ENCODE measurements around the gene TOR3A.

Gene TOR3A

DNA sequence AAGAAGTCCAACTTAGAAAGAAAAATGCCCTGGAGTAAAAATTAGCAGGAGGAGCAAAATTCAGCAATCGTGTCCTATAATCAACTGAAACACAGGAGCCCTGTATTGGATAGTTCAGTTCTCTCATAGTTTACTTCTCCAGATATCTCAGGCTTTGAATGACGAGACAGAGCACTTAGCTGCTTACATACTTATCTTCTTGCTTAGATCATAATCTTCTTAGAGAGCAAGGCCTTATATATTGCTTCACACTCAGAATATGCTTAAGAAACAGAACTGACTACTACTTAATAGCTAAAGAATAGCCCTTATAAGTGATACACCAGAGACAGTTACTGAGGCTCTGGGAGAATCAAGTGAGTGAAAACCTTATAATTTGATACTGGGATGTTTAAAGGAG is 38.9 kb downstream of the TOR3A start:
- TF ChIP-seq CTCF (IDR thresholded peaks at IDR 0.05; ENCODE audit: control insufficient read depth, insufficient read depth, low read depth, low read length, missing control alignments): no peak
- no peak overlapping the region for H3K4me3 ChIP-seq (ENCODE audit: control insufficient read depth, low read depth, low read length)
- no peak for DNase-seq (ENCODE audit: low read depth)

GRCh38 chr1:179121159-179121938 is 39.5 kb downstream of the TOR3A start:
- TF ChIP-seq CTCF (IDR thresholded peaks at IDR 0.05; ENCODE audit: control insufficient read depth, insufficient read depth, low read depth, low read length, missing control alignments): peak; percentile 65
- no peak overlapping the region for H3K4me3 ChIP-seq (ENCODE audit: control insufficient read depth, low read depth, low read length)
- peak; percentile 46 for DNase-seq (ENCODE audit: low read depth)

DNA sequence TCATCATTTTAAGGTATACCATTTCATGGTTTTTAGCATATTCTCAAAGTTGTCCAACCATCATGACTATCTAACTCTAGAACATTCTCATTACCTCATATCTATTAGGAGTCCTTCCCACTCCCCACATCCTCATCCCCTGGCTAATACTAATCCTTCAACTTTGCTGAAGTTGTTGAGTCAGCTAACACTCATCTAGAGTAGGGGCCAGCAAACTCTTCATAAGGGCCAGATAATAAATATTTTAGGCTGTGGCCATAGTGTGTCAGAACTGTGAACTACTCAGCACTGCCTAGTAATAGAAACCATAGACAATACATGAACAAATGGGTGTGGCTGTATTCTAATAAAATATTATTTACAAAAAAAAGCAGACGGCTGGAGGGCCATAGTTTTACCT is 43.0 kb downstream of the TOR3A start:
- no peak overlapping the region for H3K4me3 ChIP-seq (ENCODE audit: control insufficient read depth, low read depth, low read length)
- DNase-seq (ENCODE audit: low read depth): no peak
- no peak for TF ChIP-seq CTCF (IDR thresholded peaks at IDR 0.05; ENCODE audit: control insufficient read depth, insufficient read depth, low read depth, low read length, missing control alignments)

DNA sequence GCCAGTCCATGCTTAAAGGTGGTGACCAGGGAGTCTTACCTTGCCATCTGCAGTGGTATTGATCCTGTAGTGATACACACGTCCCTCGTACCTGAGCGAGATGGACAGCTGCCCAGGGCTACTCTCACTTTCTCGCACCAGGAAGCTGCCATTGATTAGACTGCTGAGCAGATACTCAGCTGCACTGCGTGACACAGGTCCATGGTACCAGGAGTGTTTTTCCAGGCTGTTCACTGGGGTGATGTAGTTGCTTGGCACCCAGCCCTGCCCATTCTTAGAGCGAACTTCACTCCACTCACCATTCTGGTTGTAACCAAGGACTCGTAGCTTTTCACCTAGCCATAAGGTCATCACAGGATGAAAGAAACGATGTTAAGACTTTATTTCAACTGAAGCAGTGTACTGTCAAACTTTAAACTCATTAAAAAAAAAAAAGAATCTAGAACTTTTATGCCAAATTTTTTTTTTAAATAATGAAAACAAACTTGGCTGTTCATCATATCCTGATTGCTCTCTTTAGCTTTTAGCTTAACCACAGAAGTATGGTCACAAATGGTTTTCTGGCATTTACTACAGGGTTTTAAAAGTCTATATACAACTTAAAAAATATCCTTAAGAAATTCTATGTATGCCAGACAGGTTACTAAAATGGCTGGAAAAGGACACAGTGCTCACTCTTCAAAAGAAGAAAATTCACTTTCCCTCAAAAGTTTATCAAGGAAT is 44.6 kb downstream of the TOR3A start:
- no peak overlapping the region for H3K4me3 ChIP-seq (ENCODE audit: control insufficient read depth, low read depth, low read length)
- no peak for DNase-seq (ENCODE audit: low read depth)
- TF ChIP-seq CTCF (IDR thresholded peaks at IDR 0.05; ENCODE audit: control insufficient read depth, insufficient read depth, low read depth, low read length, missing control alignments): no peak

DNA sequence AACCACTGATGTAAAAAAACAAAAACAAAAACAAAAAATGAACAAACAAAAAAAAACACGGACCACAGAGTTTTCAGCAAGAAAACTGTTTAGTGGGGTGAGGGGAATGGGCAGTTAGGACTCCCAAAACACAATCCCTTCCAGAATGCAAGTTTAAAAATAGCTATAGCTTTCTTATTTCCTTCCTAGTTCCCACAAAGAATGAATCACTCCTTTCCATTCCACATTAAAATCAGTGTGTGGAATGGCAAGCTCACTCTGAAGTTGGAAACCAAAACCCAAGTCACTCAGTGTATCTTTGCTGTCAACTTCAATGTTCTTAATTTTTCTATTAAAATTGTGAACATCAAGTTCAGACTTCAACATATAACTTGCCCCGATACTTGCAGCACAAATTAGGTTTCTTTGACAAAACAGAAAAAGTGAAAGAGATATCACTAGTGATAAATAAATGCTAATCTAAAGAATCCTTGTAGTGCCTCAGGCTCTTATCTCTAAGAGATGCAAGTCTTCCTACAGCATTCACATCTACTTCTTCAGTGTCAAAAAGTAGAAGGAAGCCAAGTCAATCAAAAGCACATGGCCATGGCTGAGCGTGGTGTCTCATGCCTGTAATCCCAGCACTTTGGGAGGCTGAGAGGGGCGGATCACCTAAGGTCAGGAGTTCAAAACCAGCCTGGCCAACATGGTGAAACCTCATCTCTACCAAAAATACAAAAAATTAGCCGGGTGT is 45.5 kb downstream of the TOR3A start:
- H3K4me3 ChIP-seq (ENCODE audit: control insufficient read depth, low read depth, low read length): no peak overlapping the region
- no peak for TF ChIP-seq CTCF (IDR thresholded peaks at IDR 0.05; ENCODE audit: control insufficient read depth, insufficient read depth, low read depth, low read length, missing control alignments)
- DNase-seq (ENCODE audit: low read depth): no peak

- no peak overlapping the region for H3K4me3 ChIP-seq (ENCODE audit: control insufficient read depth, low read depth, low read length)
- TF ChIP-seq CTCF (IDR thresholded peaks at IDR 0.05; ENCODE audit: control insufficient read depth, insufficient read depth, low read depth, low read length, missing control alignments): no peak
- no peak for DNase-seq (ENCODE audit: low read depth)
These were observed 46.6 kb downstream of the TOR3A start for GRCh38 chr1:179128520-179128919.
